Caco-2 (cell line): Measurements from ENCODE around the gene DPP10. TPM values are rescaled to one million over a fixed set of nuclear protein-coding genes. Genes with fewer than 3 reads are reported as not detected.

Experiments used
- BruUV-seq: library from RNA; stranded (reverse); fragments of 400-500 nt; replicated peaks from 2 replicates; lab custom pipeline; 2021; lab: Mats Ljungman, UMichigan
- CTCF ChIA-PET: fragments of 300-600 bp; sonication (Branson Sonifier 250); formaldehyde crosslinking; loops from one replicate; lab custom pipeline; 2022; ENCODE audit warnings: antibody characterized with exemption; lab: Charles Lee
- POLR2A ChIA-PET: fragments of 300-600 bp; sonication (Branson Sonifier 250); formaldehyde crosslinking; loops from one replicate; lab custom pipeline; 2022; ENCODE audit warnings: antibody characterized with exemption; lab: Charles Lee
- DNase-seq, 2 experiments: peaks; one replicate each; pipeline versions ENCODE4 v3.0.0 to v3.0.0-alpha.2; 2020 to 2022
- H3K27me3 ChIP-seq: replicated peaks from 2 replicates; pipeline ENCODE4 v1.6.0; 2011; ENCODE audit warnings: low read length; ENCODE audit not compliant: control insufficient read depth, insufficient read depth
- H3K36me3 ChIP-seq: 2 replicates; pipeline ENCODE4 v1.5.1; 2011; ENCODE audit warnings: low read length; ENCODE audit not compliant: control insufficient read depth, insufficient read depth
- H3K4me1 ChIP-seq: fragments of 250-450 bp; sonication (Bioruptor Pico); 2 replicates; pipeline ENCODE4 v1.5.1; 2020; ENCODE audit warnings: mild to moderate bottlenecking
- H3K4me3 ChIP-seq: 2 replicates; pipeline ENCODE4 v1.5.1; 2011; ENCODE audit warnings: low read depth, mild to moderate bottlenecking, control low read depth, low read length
- H3K9me3 ChIP-seq: fragments of 250-450 bp; sonication (Bioruptor Pico); 2 replicates; pipeline ENCODE4 v1.5.1; 2020; ENCODE audit warnings: mild to moderate bottlenecking, moderate library complexity
- H3K27ac Mint-ChIP-seq: one replicate; pipeline ENCODE4 v1.8.0; 2022; ENCODE audit warnings: mixed read lengths; ENCODE audit not compliant: unreplicated experiment
- H3K27me3 Mint-ChIP-seq: one replicate; pipeline ENCODE4 v1.8.0; 2022; ENCODE audit warnings: mixed read lengths; ENCODE audit not compliant: insufficient read depth, unreplicated experiment
- H3K36me3 Mint-ChIP-seq: one replicate; pipeline ENCODE4 v1.8.0; 2022; ENCODE audit warnings: mild to moderate bottlenecking, mixed read lengths; ENCODE audit not compliant: insufficient read depth, unreplicated experiment
- H3K4me1 Mint-ChIP-seq: one replicate; pipeline ENCODE4 v1.8.0; 2022; ENCODE audit warnings: low read depth, mixed read lengths; ENCODE audit not compliant: unreplicated experiment
- H3K4me3 Mint-ChIP-seq: one replicate; pipeline ENCODE4 v1.8.0; 2022; ENCODE audit warnings: mild to moderate bottlenecking, moderate library complexity, mixed read lengths; ENCODE audit not compliant: unreplicated experiment
- H3K9me3 Mint-ChIP-seq: one replicate; pipeline ENCODE4 v1.8.0; 2022; ENCODE audit warnings: mixed read lengths; ENCODE audit not compliant: unreplicated experiment
- CTCF ChIP-seq, 2 experiments: fragments of 200-600 bp in 1 of 2; IDR thresholded peaks; 1 replicate in 1 of 2; 2 replicates in 1 of 2; pipeline versions ENCODE4 v1.5.1 to v1.8.0; 2011 to 2022; ENCODE audit warnings: antibody characterized with exemption in 1 of 2, control low read depth in 1 of 2, inconsistent platforms in 1 of 2, low read depth in 1 of 2, low read length in 1 of 2, mild to moderate bottlenecking in 1 of 2, moderate library complexity in 1 of 2; ENCODE audit not compliant: insufficient read depth in 1 of 2, severe bottlenecking in 1 of 2, unreplicated experiment in 1 of 2
- intact Hi-C: fragments of 100-400 bp; cut with micrococcal nuclease; formaldehyde crosslinking; loops from one replicate; pipeline ENCODE4 v1.10.0; 2022; ENCODE audit not compliant: unreplicated experiment
- total RNA-seq: library from RNA; stranded (reverse); gene quantifications from 2 replicates; pipeline ENCODE4 v1.2.3, GENCODE V29; 2022

DPP10 gene
- total RNA-seq, 1 experiment from 2014 or later: not detected

DNA sequence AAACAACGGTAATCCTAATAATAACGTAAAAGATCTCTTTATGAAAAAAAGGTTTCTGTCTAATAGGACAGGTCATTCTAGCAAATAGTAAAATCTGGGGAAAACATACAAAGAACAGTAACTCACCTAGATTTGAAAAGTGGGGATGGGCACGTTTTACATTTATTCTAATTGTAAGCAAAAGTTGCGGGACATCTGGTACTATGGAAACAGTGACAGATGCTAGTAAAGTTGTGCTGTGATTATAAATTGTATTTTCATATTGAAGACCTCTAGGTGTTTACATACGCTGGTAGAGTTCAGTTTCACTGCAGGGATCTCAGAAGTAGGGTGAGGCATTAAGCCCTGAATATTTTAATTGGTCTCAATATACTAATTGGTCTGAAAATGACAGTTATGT, 422.5 kb downstream of the DPP10 start:
- intact Hi-C loops: no loop called here
- POLR2A ChIA-PET: no interaction called here
- no peak overlapping the region for H3K4me3 Mint-ChIP-seq
- BruUV-seq: no TSS peak
- peaks cover 2% of the 10 kb centered on the region for H3K27me3 Mint-ChIP-seq
- Histone ChIP-seq H3K4me3 (no peak overlapping the region), H3K4me1 (no peaks in the 10 kb centered on the region), H3K27me3 (no peaks in the 10 kb centered on the region), H3K36me3 (no peaks in the 10 kb centered on the region), H3K9me3 (no peaks in the 10 kb centered on the region)
- H3K27ac Mint-ChIP-seq: no peak overlapping the region
- no peaks in the 10 kb centered on the region for H3K9me3 Mint-ChIP-seq
- CTCF ChIA-PET: no interaction called here
- no peaks in the 10 kb centered on the region for H3K36me3 Mint-ChIP-seq
- no peaks in the 10 kb centered on the region for H3K4me1 Mint-ChIP-seq
- DNase-seq: no peak
- no peak for TF ChIP-seq CTCF (IDR thresholded peaks at IDR 0.05; ENCODE audit: insufficient read depth in 1 of 2, low read depth in 1 of 2, low read length in 1 of 2, severe bottlenecking in 1 of 2, unreplicated experiment in 1 of 2)

DNA sequence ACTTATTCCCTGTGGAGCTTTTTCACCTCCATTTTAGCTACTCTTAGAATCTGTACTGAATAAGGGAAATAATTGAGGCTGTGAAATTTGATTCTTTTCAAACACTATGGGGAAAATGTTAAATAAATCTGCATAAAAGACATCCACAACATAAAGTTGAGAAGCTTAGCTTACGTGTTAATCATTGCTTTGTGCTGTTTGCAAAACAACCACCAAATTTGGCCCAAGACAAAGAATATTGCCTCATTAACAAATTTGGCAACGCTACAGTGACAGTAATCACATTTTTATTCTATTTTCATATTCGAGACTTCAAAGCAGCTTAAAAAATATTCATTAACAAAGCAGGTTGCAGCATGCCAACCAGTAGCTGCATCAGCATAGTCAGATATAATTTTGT, 437.6 kb downstream of the DPP10 start:
- no peak overlapping the region for H3K4me3 ChIP-seq
- ChIA-PET POLR2A (no interaction called here), CTCF (no interaction called here)
- intact Hi-C loops: no loop called here
- H3K36me3 ChIP-seq: no peaks in the 10 kb centered on the region
- BruUV-seq: no TSS peak
- H3K27ac Mint-ChIP-seq: no peak overlapping the region
- no peaks in the 10 kb centered on the region for H3K4me1 ChIP-seq
- TF ChIP-seq CTCF (IDR thresholded peaks at IDR 0.05; ENCODE audit: insufficient read depth in 1 of 2, low read depth in 1 of 2, low read length in 1 of 2, severe bottlenecking in 1 of 2, unreplicated experiment in 1 of 2): no peak
- H3K4me3 Mint-ChIP-seq: no peak overlapping the region
- no peaks in the 10 kb centered on the region for H3K4me1 Mint-ChIP-seq
- H3K9me3 ChIP-seq: no peaks in the 10 kb centered on the region
- DNase-seq: no peak
- no peaks in the 10 kb centered on the region for H3K9me3 Mint-ChIP-seq
- peaks cover 8% of the 10 kb centered on the region for H3K27me3 Mint-ChIP-seq
- H3K36me3 Mint-ChIP-seq: no peaks in the 10 kb centered on the region
- no peaks in the 10 kb centered on the region for H3K27me3 ChIP-seq

DNA sequence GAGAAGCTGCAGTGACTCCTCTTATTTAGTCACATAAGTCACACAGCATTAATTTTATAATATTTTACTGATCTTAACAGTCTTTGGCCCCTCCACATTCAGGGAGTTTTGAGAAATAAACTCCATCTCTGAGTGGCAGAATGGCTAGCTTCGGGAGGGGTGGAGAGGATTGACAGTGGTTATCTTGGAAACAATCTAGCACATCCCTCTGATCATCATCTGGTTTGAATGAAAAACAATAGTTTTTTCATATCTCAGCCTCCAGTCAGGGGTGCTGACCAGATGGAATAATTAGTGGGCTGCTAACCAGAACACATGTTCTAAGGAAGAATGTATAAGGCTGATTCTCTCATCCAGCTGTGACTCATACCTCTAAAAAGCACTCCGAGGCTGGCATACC, 477.5 kb downstream of the DPP10 start:
- no TSS peak for BruUV-seq
- Mint-ChIP-seq H3K27me3 (peaks cover 4% of the 10 kb centered on the region), H3K4me3 (no peak overlapping the region), H3K9me3 (no peaks in the 10 kb centered on the region), H3K4me1 (no peaks in the 10 kb centered on the region), H3K36me3 (no peaks in the 10 kb centered on the region), H3K27ac (no peak overlapping the region)
- no peaks in the 10 kb centered on the region; the same call in 1 of the 2 replicates for H3K9me3 ChIP-seq
- intact Hi-C loops: no loop called here
- ChIA-PET POLR2A (no interaction called here), CTCF (no interaction called here)
- H3K4me1 ChIP-seq: no peaks in the 10 kb centered on the region
- DNase-seq: no peak
- H3K27me3 ChIP-seq: no peaks in the 10 kb centered on the region
- no peaks in the 10 kb centered on the region for H3K36me3 ChIP-seq
- H3K4me3 ChIP-seq: no peak overlapping the region
- no peak for TF ChIP-seq CTCF (IDR thresholded peaks at IDR 0.05; ENCODE audit: insufficient read depth in 1 of 2, low read depth in 1 of 2, low read length in 1 of 2, severe bottlenecking in 1 of 2, unreplicated experiment in 1 of 2)
